ENCODE results near the gene TTC14.

TTC14 gene

DNA sequence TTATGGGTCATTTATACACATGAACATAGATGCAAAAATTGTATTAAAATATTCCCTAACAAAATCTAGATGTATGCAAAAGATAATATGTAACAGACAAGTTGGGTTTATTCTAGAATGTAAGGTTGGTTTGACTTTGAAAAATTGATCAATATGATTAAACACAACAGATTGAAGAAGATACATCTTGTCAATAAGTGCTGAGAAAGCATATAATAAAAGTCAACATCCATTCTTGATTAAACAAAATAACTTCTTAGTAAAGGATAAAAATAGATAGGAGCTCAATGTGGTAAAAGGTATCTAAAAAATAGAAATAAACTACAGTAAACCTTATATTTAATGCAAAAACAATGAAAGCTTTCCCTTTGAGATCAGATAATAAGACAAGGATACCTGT lies 39.0 kb downstream of the TTC14 start:
- H3K9ac ChIP-seq (ENCODE audit: low read length): no peak overlapping the region
- H3K27ac ChIP-seq (ENCODE audit: low read depth, low read length): no peak overlapping the region
- H3K9me3 ChIP-seq (ENCODE audit: insufficient read depth, low read length): no peaks in the 10 kb centered on the region
- no peaks in the 10 kb centered on the region for H3K36me3 ChIP-seq (ENCODE audit: low read length)
- H4K20me1 ChIP-seq (ENCODE audit: low read depth, low read length): no peaks in the 10 kb centered on the region
- no peak overlapping the region for H2AFZ ChIP-seq (ENCODE audit: low read depth, low read length, severe bottlenecking)
- TF ChIP-seq, protein P1, sequence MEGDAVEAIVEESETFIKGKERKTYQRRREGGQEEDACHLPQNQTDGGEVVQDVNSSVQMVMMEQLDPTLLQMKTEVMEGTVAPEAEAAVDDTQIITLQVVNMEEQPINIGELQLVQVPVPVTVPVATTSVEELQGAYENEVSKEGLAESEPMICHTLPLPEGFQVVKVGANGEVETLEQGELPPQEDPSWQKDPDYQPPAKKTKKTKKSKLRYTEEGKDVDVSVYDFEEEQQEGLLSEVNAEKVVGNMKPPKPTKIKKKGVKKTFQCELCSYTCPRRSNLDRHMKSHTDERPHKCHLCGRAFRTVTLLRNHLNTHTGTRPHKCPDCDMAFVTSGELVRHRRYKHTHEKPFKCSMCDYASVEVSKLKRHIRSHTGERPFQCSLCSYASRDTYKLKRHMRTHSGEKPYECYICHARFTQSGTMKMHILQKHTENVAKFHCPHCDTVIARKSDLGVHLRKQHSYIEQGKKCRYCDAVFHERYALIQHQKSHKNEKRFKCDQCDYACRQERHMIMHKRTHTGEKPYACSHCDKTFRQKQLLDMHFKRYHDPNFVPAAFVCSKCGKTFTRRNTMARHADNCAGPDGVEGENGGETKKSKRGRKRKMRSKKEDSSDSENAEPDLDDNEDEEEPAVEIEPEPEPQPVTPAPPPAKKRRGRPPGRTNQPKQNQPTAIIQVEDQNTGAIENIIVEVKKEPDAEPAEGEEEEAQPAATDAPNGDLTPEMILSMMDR (IDR thresholded peaks at IDR 0.05; ENCODE audit: insufficient read depth, low read length, poor library complexity, severe bottlenecking): no peak
- no peak for TF ChIP-seq EZH2phosphoT487 (conservative IDR thresholded peaks at IDR 0.05; ENCODE audit: low read length)
- no peaks in the 10 kb centered on the region for H3K27me3 ChIP-seq (ENCODE audit: low read length)
- H3K9me2 ChIP-seq (replicated peaks; ENCODE audit: insufficient read depth, low read length): no peaks in the 10 kb centered on the region
- no peaks in the 10 kb centered on the region for H3K79me2 ChIP-seq (ENCODE audit: insufficient read depth, low read length)
- H3K4me3 ChIP-seq (ENCODE audit: insufficient read depth, low read length, poor library complexity, severe bottlenecking): no peak overlapping the region
- no peaks in the 10 kb centered on the region for H3F3A ChIP-seq (ENCODE audit: insufficient read depth)
- H3K4me2 ChIP-seq (ENCODE audit: low read depth, low read length, poor library complexity, severe bottlenecking): no peak overlapping the region

DNA sequence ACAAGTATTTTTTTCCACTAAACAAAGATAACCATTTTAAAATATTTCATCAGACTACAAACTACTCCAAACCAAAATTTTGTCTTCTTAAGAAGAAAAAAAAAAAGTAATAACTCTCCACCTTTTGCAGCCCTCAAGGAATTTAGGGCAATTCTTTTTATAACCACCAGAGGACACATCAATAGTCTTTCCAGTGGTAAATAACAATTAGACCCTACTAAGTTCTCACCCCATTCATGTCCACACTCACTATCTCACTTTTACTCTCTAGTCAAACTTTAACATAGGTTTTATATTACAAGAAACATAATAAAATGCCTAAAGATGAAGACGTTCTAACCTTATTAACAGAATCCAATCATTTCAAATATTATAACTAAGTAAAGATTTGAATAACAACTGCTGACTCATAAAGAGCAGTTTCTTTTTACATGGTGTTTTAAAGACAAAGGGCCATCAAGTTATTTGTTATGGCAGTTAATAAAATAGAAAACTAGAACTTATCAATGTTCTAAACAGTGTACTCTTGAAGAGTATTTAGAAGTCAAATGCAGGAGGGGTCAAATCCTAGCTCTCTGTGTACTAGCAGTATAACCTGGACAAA lies 44.3 kb downstream of the TTC14 start:
- no peak overlapping the region for H3K9ac ChIP-seq (ENCODE audit: low read length)
- H3K36me3 ChIP-seq (ENCODE audit: low read length): no peaks in the 10 kb centered on the region
- TF ChIP-seq EZH2phosphoT487 (conservative IDR thresholded peaks at IDR 0.05; ENCODE audit: low read length): no peak
- TF ChIP-seq, protein P1 (IDR thresholded peaks at IDR 0.05; ENCODE audit: insufficient read depth, low read length, poor library complexity, severe bottlenecking): no peak
- no peaks in the 10 kb centered on the region for H3K79me2 ChIP-seq (ENCODE audit: insufficient read depth, low read length)
- no peak overlapping the region for H3K4me2 ChIP-seq (ENCODE audit: low read depth, low read length, poor library complexity, severe bottlenecking)
- no peaks in the 10 kb centered on the region for H4K20me1 ChIP-seq (ENCODE audit: low read depth, low read length)
- no peak overlapping the region for H3K27ac ChIP-seq (ENCODE audit: low read depth, low read length)
- no peaks in the 10 kb centered on the region for H3K9me3 ChIP-seq (ENCODE audit: insufficient read depth, low read length)
- H3K9me2 ChIP-seq (replicated peaks; ENCODE audit: insufficient read depth, low read length): no peaks in the 10 kb centered on the region
- H2AFZ ChIP-seq (ENCODE audit: low read depth, low read length, severe bottlenecking): no peak overlapping the region
- H3K4me3 ChIP-seq (ENCODE audit: insufficient read depth, low read length, poor library complexity, severe bottlenecking): no peak overlapping the region
- no peaks in the 10 kb centered on the region for H3K27me3 ChIP-seq (ENCODE audit: low read length)
- no peaks in the 10 kb centered on the region for H3F3A ChIP-seq (ENCODE audit: insufficient read depth)

DNA sequence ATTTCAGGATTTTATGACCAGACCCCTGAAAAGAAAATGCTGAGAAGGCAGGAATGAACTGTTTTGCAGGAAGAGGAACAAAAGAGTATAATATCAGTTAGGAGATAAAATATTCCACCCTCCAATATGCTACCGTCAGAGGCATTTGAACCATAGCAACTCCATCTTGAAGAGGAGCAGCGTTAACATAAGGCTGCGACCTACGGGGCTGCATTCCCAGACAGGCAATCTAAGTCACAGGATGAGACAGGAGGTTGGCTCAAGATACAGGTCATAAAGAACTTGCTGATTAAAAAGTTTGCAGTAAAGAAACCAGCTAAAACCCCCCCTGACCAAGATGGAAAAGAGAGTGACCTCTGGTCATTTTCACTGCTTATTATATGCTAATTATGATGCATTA lies 54.4 kb downstream of the TTC14 start:
- H3K27me3 ChIP-seq (ENCODE audit: low read length): no peaks in the 10 kb centered on the region
- no peaks in the 10 kb centered on the region for H3K9me2 ChIP-seq (replicated peaks; ENCODE audit: insufficient read depth, low read length)
- no peaks in the 10 kb centered on the region for H4K20me1 ChIP-seq (ENCODE audit: low read depth, low read length)
- H3K9ac ChIP-seq (ENCODE audit: low read length): no peak overlapping the region
- no peaks in the 10 kb centered on the region for H3K36me3 ChIP-seq (ENCODE audit: low read length)
- H3K4me2 ChIP-seq (ENCODE audit: low read depth, low read length, poor library complexity, severe bottlenecking): no peak overlapping the region
- no peaks in the 10 kb centered on the region for H3K9me3 ChIP-seq (ENCODE audit: insufficient read depth, low read length)
- TF ChIP-seq, protein P1 (IDR thresholded peaks at IDR 0.05; ENCODE audit: insufficient read depth, low read length, poor library complexity, severe bottlenecking): no peak
- TF ChIP-seq EZH2phosphoT487 (conservative IDR thresholded peaks at IDR 0.05; ENCODE audit: low read length): no peak
- no peak overlapping the region for H2AFZ ChIP-seq (ENCODE audit: low read depth, low read length, severe bottlenecking)
- no peaks in the 10 kb centered on the region for H3K79me2 ChIP-seq (ENCODE audit: insufficient read depth, low read length)
- no peak overlapping the region for H3K27ac ChIP-seq (ENCODE audit: low read depth, low read length)
- no peak overlapping the region for H3K4me3 ChIP-seq (ENCODE audit: insufficient read depth, low read length, poor library complexity, severe bottlenecking)
- H3F3A ChIP-seq (ENCODE audit: insufficient read depth): no peaks in the 10 kb centered on the region

Measured in SU-DHL-6 (cell line).